Midbrain (tissue), 1 donor: Measurements from ENCODE around the gene YLPM1.
A peak's percentile ranks its signal among the peaks of the same experiment; 100 is the strongest.

Experiments used
- DNase-seq: peaks from one replicate; lab custom pipeline; 2025; lab: John Stamatoyannopoulos, UW

Gene YLPM1

GRCh38 chr14:74786796-74787315 is 23.7 kb downstream of the YLPM1 start:
- no peak for DNase-seq

GRCh38 chr14:74792249-74793039 is 29.3 kb downstream of the YLPM1 start:
- no peak for DNase-seq

GRCh38 chr14:74793506-74794155 is 30.5 kb downstream of the YLPM1 start:
- DNase-seq, result no peak

GRCh38 chr14:74794947-74795346 is 31.8 kb downstream of the YLPM1 start:
- DNase-seq, result no peak

GRCh38 chr14:74799765-74800164 is 36.6 kb downstream of the YLPM1 start:
- no peak for DNase-seq

GRCh38 chr14:74800780-74801179 is 37.7 kb downstream of the YLPM1 start:
- DNase-seq, result no peak

GRCh38 chr14:74801396-74801795 is 38.3 kb downstream of the YLPM1 start:
- DNase-seq, result no peak

- DNase-seq, result peak; percentile 4
These were observed 41.2 kb downstream of the YLPM1 start for GRCh38 chr14:74804219-74804825.

- DNase-seq, result no peak
These were observed 44.9 kb downstream of the YLPM1 start for GRCh38 chr14:74807853-74808545.

GRCh38 chr14:74816124-74816523 is 53.0 kb downstream of the YLPM1 start:
- DNase-seq, result no peak

GRCh38 chr14:74820288-74820687 is 57.2 kb downstream of the YLPM1 start:
- DNase-seq, result no peak

GRCh38 chr14:74821267-74821915 is 58.3 kb downstream of the YLPM1 start:
- DNase-seq, result no peak

GRCh38 chr14:74824997-74825396 is 61.9 kb downstream of the YLPM1 start:
- no peak for DNase-seq

- no peak for DNase-seq
These were observed 63.5 kb downstream of the YLPM1 start for GRCh38 chr14:74826574-74826973.

GRCh38 chr14:74829251-74829650 is 66.1 kb downstream of the YLPM1 start:
- no peak for DNase-seq

- DNase-seq, result no peak
These were observed 69.7 kb downstream of the YLPM1 start for GRCh38 chr14:74832849-74833248.

GRCh38 chr14:74834692-74835392 is 71.7 kb downstream of the YLPM1 start:
- DNase-seq, result no peak

GRCh38 chr14:74835645-74836250 is 72.6 kb downstream of the YLPM1 start:
- no peak for DNase-seq

- DNase-seq, result no peak
These were observed 73.3 kb downstream of the YLPM1 start for GRCh38 chr14:74836251-74836960.

- DNase-seq, result no peak
These were observed 75.0 kb downstream of the YLPM1 start for GRCh38 chr14:74838166-74838565.
